GM23248 (cell line): ENCODE measurements around the gene SAMD7.

ENCODE experiments used
- EZH2 ChIP-seq: fragments of 200-600 bp; sonication (generic); IDR thresholded peaks from 2 replicates; pipeline ENCODE4 v1.6.1; 2018; ENCODE audit warnings: antibody characterized with exemption, mild to moderate bottlenecking; ENCODE audit not compliant: insufficient read depth, poor library complexity, severe bottlenecking
- EZH2phosphoT487 ChIP-seq: fragments of 200-600 bp; sonication (generic); IDR thresholded peaks from 2 replicates; pipeline ENCODE4 v1.6.1; 2018; ENCODE audit warnings: antibody characterized with exemption, moderate library complexity, mild to moderate bottlenecking, low read depth; ENCODE audit not compliant: insufficient read depth

GRCh38 chr3:169952045-169952444 lies 40.7 kb downstream of the SAMD7 start:
- TF ChIP-seq EZH2phosphoT487: no peak
- no peak for TF ChIP-seq EZH2
